Measurements from ENCODE around the gene CNTNAP3. TPM values are rescaled to one million over a fixed set of nuclear protein-coding genes. Genes with fewer than 3 reads are reported as not detected.
A peak's percentile ranks its signal among the peaks of the same experiment; 100 is the strongest.
"Not testable (repeated sequence)": the region's sequence is repeated elsewhere in the genome, so short reads cannot be mapped to it uniquely, and the experiment has no call there.

The CNTNAP3 gene
- total RNA-seq, 2 donors from 2014 or later: 1.1 to 2.6 TPM

GRCh38 chr9:39080081-39080480, 207.9 kb downstream of the CNTNAP3 start:
- H3K9ac ChIP-seq (ENCODE audit: extremely low read depth, low read length, poor library complexity, severe bottlenecking); H3K36me3 ChIP-seq (ENCODE audit: control insufficient read depth, insufficient read depth, low read length); H3K27me3 Mint-ChIP-seq (ENCODE audit: insufficient read depth); H3K27ac ChIP-seq (ENCODE audit: low read depth, low read length); H3K27me3 ChIP-seq (ENCODE audit: control insufficient read depth, insufficient read depth, low read length, poor library complexity, severe bottlenecking); H3K9me3 ChIP-seq (ENCODE audit: control insufficient read depth, low read length); H3K4me1 Mint-ChIP-seq; H3K4me3 Mint-ChIP-seq; H3K4me3 ChIP-seq (ENCODE audit: low read length); H3K4me1 ChIP-seq (ENCODE audit: control insufficient read depth, insufficient read depth, low read length); H3K9me3 Mint-ChIP-seq; H3K36me3 Mint-ChIP-seq (ENCODE audit: low read depth): not testable (repeated sequence)
- 68% methylated on average over 2 of the region's 3 CpGs; no CpG with 5 or more reads in 1 of the 2 experiments for WGBS, 2 experiments (ENCODE audit: insufficient coverage in 1 of 2, insufficient read length in 1 of 2)
- peak; percentile 61 for DNase-seq
- H3K27ac Mint-ChIP-seq: peak overlapping the region; percentile 13

GRCh38 chr9:39078621-39079256, 209.2 kb downstream of the CNTNAP3 start:
- H3K9ac ChIP-seq (ENCODE audit: extremely low read depth, low read length, poor library complexity, severe bottlenecking): not testable (repeated sequence)
- WGBS, 2 experiments (ENCODE audit: insufficient coverage in 1 of 2, insufficient read length in 1 of 2): 59 to 74% methylated on average over 9 to 41 of the region's 49 CpGs

GRCh38 chr9:39073537-39073936, 214.4 kb downstream of the CNTNAP3 start:
- not testable (repeated sequence) for H3K4me3 ChIP-seq (ENCODE audit: low read length); H3K9me3 Mint-ChIP-seq; H3K9ac ChIP-seq (ENCODE audit: extremely low read depth, low read length, poor library complexity, severe bottlenecking); H3K36me3 Mint-ChIP-seq (ENCODE audit: low read depth); H3K4me1 ChIP-seq (ENCODE audit: control insufficient read depth, insufficient read depth, low read length); DNase-seq; H3K27me3 ChIP-seq (ENCODE audit: control insufficient read depth, insufficient read depth, low read length, poor library complexity, severe bottlenecking); H3K36me3 ChIP-seq (ENCODE audit: control insufficient read depth, insufficient read depth, low read length); H3K27ac ChIP-seq (ENCODE audit: low read depth, low read length); H3K27ac Mint-ChIP-seq; H3K4me1 Mint-ChIP-seq; H3K27me3 Mint-ChIP-seq (ENCODE audit: insufficient read depth); H3K9me3 ChIP-seq (ENCODE audit: control insufficient read depth, low read length); H3K4me3 Mint-ChIP-seq
- 82 to 92% methylated on average over 2 to 6 of the region's 8 CpGs for WGBS, 2 experiments (ENCODE audit: insufficient coverage in 1 of 2, insufficient read length in 1 of 2)

More at GRCh38 chr9:39078621-39079256, 209.2 kb downstream of the CNTNAP3 start:
- peak overlapping the region; percentile 54 for H3K4me3 Mint-ChIP-seq
- not testable (repeated sequence) for H3K27ac Mint-ChIP-seq; H3K36me3 ChIP-seq (ENCODE audit: control insufficient read depth, insufficient read depth, low read length); H3K27me3 Mint-ChIP-seq (ENCODE audit: insufficient read depth); H3K36me3 Mint-ChIP-seq (ENCODE audit: low read depth); H3K4me1 ChIP-seq (ENCODE audit: control insufficient read depth, insufficient read depth, low read length); H3K27me3 ChIP-seq (ENCODE audit: control insufficient read depth, insufficient read depth, low read length, poor library complexity, severe bottlenecking); H3K27ac ChIP-seq (ENCODE audit: low read depth, low read length); H3K4me1 Mint-ChIP-seq; H3K9me3 ChIP-seq (ENCODE audit: control insufficient read depth, low read length); H3K9me3 Mint-ChIP-seq; H3K4me3 ChIP-seq (ENCODE audit: low read length)
- TF ChIP-seq CTCF (conservative IDR thresholded peaks at IDR 0.05): peak; percentile 79
- DNase-seq: peak; percentile 87

- not testable (repeated sequence) for H3K27ac ChIP-seq (ENCODE audit: low read depth, low read length); H3K9me3 Mint-ChIP-seq; H3K36me3 Mint-ChIP-seq (ENCODE audit: low read depth); H3K36me3 ChIP-seq (ENCODE audit: control insufficient read depth, insufficient read depth, low read length); H3K4me1 ChIP-seq (ENCODE audit: control insufficient read depth, insufficient read depth, low read length); H3K27ac Mint-ChIP-seq; H3K4me3 Mint-ChIP-seq; H3K9ac ChIP-seq (ENCODE audit: extremely low read depth, low read length, poor library complexity, severe bottlenecking); DNase-seq; H3K4me1 Mint-ChIP-seq; H3K9me3 ChIP-seq (ENCODE audit: control insufficient read depth, low read length); H3K27me3 ChIP-seq (ENCODE audit: control insufficient read depth, insufficient read depth, low read length, poor library complexity, severe bottlenecking); H3K27me3 Mint-ChIP-seq (ENCODE audit: insufficient read depth); H3K4me3 ChIP-seq (ENCODE audit: low read length)
- WGBS, 2 experiments (ENCODE audit: insufficient coverage in 1 of 2, insufficient read length in 1 of 2): 90 to 91% methylated on average over 4 of the region's 5 CpGs
Measured at GRCh38 chr9:39067683-39068082, 220.3 kb downstream of the CNTNAP3 start.

GRCh38 chr9:39062966-39063365, 225.0 kb downstream of the CNTNAP3 start:
- not testable (repeated sequence) for H3K4me1 ChIP-seq (ENCODE audit: control insufficient read depth, insufficient read depth, low read length); H3K4me1 Mint-ChIP-seq; H3K27ac Mint-ChIP-seq; H3K9me3 ChIP-seq (ENCODE audit: control insufficient read depth, low read length); DNase-seq; H3K36me3 Mint-ChIP-seq (ENCODE audit: low read depth); H3K27me3 ChIP-seq (ENCODE audit: control insufficient read depth, insufficient read depth, low read length, poor library complexity, severe bottlenecking); H3K9me3 Mint-ChIP-seq; H3K4me3 ChIP-seq (ENCODE audit: low read length); H3K27ac ChIP-seq (ENCODE audit: low read depth, low read length); H3K4me3 Mint-ChIP-seq; H3K36me3 ChIP-seq (ENCODE audit: control insufficient read depth, insufficient read depth, low read length); H3K27me3 Mint-ChIP-seq (ENCODE audit: insufficient read depth); H3K9ac ChIP-seq (ENCODE audit: extremely low read depth, low read length, poor library complexity, severe bottlenecking)
- WGBS, 2 experiments (ENCODE audit: insufficient coverage in 1 of 2, insufficient read length in 1 of 2): 94% methylated on average over 4 of the region's 5 CpGs; no CpG with 5 or more reads in 1 of the 2 experiments

- not testable (repeated sequence) for H3K27ac Mint-ChIP-seq; H3K9me3 ChIP-seq (ENCODE audit: control insufficient read depth, low read length); H3K9me3 Mint-ChIP-seq; H3K9ac ChIP-seq (ENCODE audit: extremely low read depth, low read length, poor library complexity, severe bottlenecking); H3K27me3 Mint-ChIP-seq (ENCODE audit: insufficient read depth); H3K27me3 ChIP-seq (ENCODE audit: control insufficient read depth, insufficient read depth, low read length, poor library complexity, severe bottlenecking); DNase-seq; H3K4me1 ChIP-seq (ENCODE audit: control insufficient read depth, insufficient read depth, low read length); H3K4me3 ChIP-seq (ENCODE audit: low read length); H3K4me1 Mint-ChIP-seq; H3K36me3 Mint-ChIP-seq (ENCODE audit: low read depth); H3K27ac ChIP-seq (ENCODE audit: low read depth, low read length); H3K36me3 ChIP-seq (ENCODE audit: control insufficient read depth, insufficient read depth, low read length); H3K4me3 Mint-ChIP-seq
- 89% methylated on average over 5 of the region's 8 CpGs; no CpG with 5 or more reads in 1 of the 2 experiments for WGBS, 2 experiments (ENCODE audit: insufficient coverage in 1 of 2, insufficient read length in 1 of 2)
Measured at GRCh38 chr9:39054453-39054852, 233.5 kb downstream of the CNTNAP3 start.

All from endodermal cell (in vitro differentiated cells).